ENCODE measurements around the gene TALDO1.

TALDO1 gene

DNA sequence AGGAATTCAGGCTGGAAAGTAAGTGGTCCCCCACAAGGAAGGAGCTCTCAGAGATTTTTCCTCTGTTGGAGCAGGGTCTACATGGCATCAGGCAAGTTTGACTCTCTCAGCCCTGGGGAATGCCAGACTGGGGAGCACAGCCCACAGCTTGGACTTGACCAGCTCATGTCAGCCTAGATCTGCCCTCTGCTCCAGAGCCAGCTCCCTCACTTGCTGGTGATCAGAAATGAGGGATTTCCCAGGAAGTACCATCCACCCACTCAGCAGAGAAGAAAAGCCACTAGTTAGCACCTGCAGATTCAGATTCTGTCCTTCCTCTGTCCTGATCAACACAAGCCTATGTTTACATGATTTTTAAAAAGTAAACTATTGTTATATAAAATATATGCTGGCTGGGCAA is 13.0 kb downstream of the TALDO1 start:
- Histone ChIP-seq H3K4me3 (ENCODE audit: low read length) (no peak overlapping the region), H3K9ac (ENCODE audit: low read length) (no peak overlapping the region), H3K36me3 (ENCODE audit: control insufficient read depth, insufficient read depth, low read length) (peaks cover 35% of the 10 kb centered on the region), H3K27ac (ENCODE audit: low read depth, low read length) (no peak overlapping the region), H3K27me3 (ENCODE audit: control insufficient read depth, insufficient read depth, low read length) (no peaks in the 10 kb centered on the region), H3K4me1 (ENCODE audit: control insufficient read depth, insufficient read depth, low read length) (no peaks in the 10 kb centered on the region)

DNA sequence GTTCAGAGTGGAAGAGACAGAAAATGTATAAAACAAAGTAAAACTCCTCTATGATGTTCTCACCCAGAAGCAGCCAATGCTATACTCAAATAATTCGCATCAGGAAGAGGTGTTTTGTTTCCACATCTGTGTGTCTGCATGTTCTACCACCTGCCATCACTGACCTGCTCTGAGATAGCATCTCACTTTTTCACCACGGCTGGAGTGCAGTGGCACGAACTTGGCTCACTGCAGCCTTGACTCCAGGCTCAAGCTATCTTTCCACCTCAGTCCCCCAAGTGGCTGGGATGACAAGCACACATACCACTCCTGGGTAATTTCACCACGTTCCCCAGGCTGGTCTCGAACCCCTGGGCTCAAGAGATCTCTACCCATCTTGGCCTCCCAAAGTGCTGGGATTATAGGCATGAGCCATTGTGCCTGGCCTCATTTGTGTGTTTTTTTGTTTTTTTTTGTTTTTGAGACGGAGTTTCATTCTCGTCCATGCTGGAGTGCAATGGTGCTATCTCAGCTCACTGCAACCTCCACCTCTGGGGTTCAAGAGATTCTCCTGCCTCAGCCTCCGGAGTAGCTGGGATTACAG is 14.4 kb downstream of the TALDO1 start:
- Histone ChIP-seq H3K27me3 (ENCODE audit: control insufficient read depth, insufficient read depth, low read length) (no peaks in the 10 kb centered on the region), H3K9ac (ENCODE audit: low read length) (no peak overlapping the region), H3K27ac (ENCODE audit: low read depth, low read length) (no peak overlapping the region), H3K4me1 (ENCODE audit: control insufficient read depth, insufficient read depth, low read length) (no peaks in the 10 kb centered on the region), H3K36me3 (ENCODE audit: control insufficient read depth, insufficient read depth, low read length) (peaks cover 41% of the 10 kb centered on the region), H3K4me3 (ENCODE audit: low read length) (no peak overlapping the region)

DNA sequence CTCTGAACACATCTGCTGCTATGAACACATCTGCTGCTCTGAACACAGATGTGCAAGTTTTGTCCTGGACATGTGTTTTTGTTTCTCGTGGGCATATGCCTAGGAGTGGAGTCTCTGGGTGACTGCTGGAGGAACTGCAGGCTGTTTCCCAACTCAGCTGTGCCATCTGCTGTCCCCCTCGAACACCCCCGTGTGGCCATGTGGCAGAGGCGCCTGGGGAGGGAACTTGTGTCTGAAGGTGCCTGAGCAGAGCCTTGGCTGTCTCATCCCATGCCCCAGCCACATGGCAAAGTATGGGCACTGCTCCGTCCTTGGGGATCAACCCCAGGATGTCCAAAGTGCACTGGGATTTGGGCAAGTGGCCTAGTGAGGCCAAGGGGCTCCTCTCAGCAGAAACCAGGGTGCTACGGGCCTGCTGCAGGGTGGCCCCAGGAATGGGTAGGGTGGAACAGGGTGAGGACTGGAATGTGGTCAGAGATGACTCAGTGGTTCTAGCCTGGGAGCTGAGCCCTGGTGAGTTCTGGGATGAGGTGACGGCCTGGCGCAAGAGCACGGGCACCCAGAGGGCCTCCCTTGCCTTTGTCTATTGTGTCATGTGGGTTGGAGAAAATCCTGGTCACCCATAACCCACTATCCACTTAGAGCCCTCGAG is 15.3 kb downstream of the TALDO1 start:
- Histone ChIP-seq H3K27me3 (ENCODE audit: control insufficient read depth, insufficient read depth, low read length) (no peaks in the 10 kb centered on the region), H3K27ac (ENCODE audit: low read depth, low read length) (no peak overlapping the region), H3K4me1 (ENCODE audit: control insufficient read depth, insufficient read depth, low read length) (no peaks in the 10 kb centered on the region), H3K36me3 (ENCODE audit: control insufficient read depth, insufficient read depth, low read length) (peaks cover 36% of the 10 kb centered on the region), H3K4me3 (ENCODE audit: low read length) (no peak overlapping the region), H3K9ac (ENCODE audit: low read length) (no peak overlapping the region)

DNA sequence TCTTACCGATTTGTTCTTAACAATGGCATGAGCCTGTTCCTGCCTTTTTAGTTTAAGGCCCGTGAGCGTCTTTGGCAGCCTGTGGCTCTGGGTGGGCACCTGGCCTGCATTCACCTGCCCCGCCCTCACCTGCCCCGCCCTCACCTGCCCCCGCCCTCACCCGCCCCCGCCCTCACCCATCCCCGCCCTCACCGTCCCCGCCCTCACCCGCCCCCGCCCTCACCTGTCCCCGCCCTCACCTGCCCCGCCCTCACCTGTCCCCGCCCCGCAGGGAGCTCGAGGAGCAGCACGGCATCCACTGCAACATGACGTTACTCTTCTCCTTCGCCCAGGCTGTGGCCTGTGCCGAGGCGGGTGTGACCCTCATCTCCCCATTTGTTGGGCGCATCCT is 15.8 kb downstream of the TALDO1 start:
- H3K4me1 ChIP-seq (ENCODE audit: control insufficient read depth, insufficient read depth, low read length) = no peaks in the 10 kb centered on the region
- no peaks in the 10 kb centered on the region for H3K27me3 ChIP-seq (ENCODE audit: control insufficient read depth, insufficient read depth, low read length)
- no peak overlapping the region for H3K4me3 ChIP-seq (ENCODE audit: low read length)
- no peak overlapping the region for H3K27ac ChIP-seq (ENCODE audit: low read depth, low read length)
- H3K36me3 ChIP-seq (ENCODE audit: control insufficient read depth, insufficient read depth, low read length) = peaks cover 34% of the 10 kb centered on the region
- no peak overlapping the region for H3K9ac ChIP-seq (ENCODE audit: low read length)

DNA sequence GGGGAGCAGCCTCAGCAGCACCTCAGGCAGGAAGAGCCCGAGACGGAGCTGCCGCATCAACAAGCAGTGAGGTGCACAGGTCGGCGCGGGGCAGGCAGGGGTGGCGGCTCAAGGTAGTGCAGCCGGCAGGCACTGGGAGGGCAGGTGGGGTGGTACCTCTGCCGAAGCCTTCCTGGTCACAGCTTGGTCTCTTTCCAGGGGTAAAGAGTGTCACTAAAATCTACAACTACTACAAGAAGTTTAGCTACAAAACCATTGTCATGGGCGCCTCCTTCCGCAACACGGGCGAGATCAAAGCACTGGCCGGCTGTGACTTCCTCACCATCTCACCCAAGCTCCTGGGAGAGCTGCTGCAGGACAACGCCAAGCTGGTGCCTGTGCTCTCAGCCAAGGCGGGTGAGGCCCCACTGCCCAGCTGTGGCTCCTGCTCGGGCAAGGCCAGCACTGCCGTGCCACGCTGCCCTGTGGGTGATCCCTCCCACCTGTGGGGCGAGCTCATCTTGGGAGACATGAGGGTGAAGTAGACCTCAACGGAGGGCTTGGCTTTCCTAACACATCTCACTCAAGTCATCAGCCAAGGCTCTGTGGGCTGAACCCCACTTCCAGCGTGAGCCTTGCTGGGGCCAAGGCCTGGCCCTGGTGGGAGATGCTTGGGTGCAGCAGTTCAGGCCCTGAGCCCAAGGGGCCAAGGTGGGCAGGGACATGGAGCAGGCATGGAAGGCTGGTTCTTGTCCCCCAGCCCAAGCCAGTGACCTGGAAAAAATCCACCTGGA is 16.5 kb downstream of the TALDO1 start:
- no peaks in the 10 kb centered on the region for H3K4me1 ChIP-seq (ENCODE audit: control insufficient read depth, insufficient read depth, low read length)
- no peak overlapping the region for H3K4me3 ChIP-seq (ENCODE audit: low read length)
- H3K27ac ChIP-seq (ENCODE audit: low read depth, low read length) = no peak overlapping the region
- no peak overlapping the region for H3K9ac ChIP-seq (ENCODE audit: low read length)
- peaks cover 34% of the 10 kb centered on the region for H3K36me3 ChIP-seq (ENCODE audit: control insufficient read depth, insufficient read depth, low read length)
- H3K27me3 ChIP-seq (ENCODE audit: control insufficient read depth, insufficient read depth, low read length) = no peaks in the 10 kb centered on the region

DNA sequence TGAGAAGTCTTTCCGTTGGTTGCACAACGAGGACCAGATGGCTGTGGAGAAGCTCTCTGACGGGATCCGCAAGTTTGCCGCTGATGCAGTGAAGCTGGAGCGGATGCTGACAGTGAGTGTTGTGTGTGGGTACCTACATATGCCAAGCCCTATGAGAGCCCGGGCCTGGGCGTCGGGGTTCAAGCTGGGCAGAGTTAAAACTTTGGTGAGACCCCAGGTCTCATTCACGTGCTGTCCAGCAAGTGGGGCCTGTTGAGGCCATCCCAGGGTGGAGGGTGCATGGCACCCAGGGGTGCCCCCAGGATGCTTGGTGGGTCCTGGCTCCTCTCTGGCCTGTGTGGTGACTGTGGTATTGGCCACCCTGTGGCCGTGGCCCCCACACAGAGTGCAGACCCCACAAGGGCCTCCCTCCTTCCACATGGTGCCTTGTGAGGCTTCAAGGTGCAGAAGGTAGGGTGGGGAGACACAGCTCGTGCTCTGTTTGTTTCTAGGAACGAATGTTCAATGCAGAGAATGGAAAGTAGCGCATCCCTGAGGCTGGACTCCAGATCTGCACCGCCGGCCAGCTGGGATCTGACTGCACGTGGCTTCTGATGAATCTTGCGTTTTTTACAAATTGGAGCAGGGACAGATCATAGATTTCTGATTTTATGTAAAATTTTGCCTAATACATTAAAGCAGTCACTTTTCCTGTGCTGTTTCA is 17.2 kb downstream of the TALDO1 start:
- H3K9ac ChIP-seq (ENCODE audit: low read length) = no peak overlapping the region
- H3K27ac ChIP-seq (ENCODE audit: low read depth, low read length) = no peak overlapping the region
- no peaks in the 10 kb centered on the region for H3K4me1 ChIP-seq (ENCODE audit: control insufficient read depth, insufficient read depth, low read length)
- peaks cover 32% of the 10 kb centered on the region for H3K36me3 ChIP-seq (ENCODE audit: control insufficient read depth, insufficient read depth, low read length)
- no peak overlapping the region for H3K4me3 ChIP-seq (ENCODE audit: low read length)
- H3K27me3 ChIP-seq (ENCODE audit: control insufficient read depth, insufficient read depth, low read length) = no peaks in the 10 kb centered on the region

DNA sequence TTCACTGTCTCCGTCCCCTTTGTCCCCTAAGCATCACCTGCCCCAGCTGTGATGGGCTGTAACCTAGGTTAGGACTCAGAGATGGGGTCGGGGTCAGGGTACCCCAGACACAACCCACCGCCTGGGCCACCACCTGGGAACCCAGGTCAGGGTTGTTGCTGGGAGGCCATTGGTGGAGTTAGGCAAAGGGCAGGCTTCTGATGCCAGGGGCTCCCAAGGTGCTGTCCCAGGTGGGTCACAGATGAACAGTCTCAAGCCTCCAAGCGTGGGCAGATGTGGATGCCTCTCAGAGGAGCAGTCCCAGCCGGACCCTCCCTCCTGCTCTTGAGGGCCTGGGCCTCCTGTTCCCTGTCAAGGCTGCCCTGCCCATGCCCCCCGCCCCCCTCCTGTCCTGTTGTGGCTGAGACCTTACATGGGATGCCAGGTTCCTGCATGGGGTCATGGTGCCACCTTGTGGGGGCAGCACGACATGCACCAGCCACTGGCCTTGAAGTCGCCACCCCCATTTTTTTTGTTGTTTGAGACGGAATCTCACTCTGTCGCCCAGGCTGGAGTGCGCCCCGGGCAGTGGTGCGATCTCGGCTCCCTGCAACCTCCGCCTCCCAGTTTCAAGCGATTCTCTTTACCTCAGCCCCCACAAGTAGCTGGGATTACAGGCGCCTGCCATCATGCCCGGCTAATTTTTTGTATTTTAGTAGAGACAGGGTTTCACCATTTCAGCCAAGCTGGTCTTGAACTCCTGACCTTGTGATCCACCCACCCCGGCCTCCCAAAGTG is 17.9 kb downstream of the TALDO1 start:
- Histone ChIP-seq H3K4me1 (ENCODE audit: control insufficient read depth, insufficient read depth, low read length) (no peaks in the 10 kb centered on the region), H3K27ac (ENCODE audit: low read depth, low read length) (no peak overlapping the region), H3K9ac (ENCODE audit: low read length) (no peak overlapping the region), H3K27me3 (ENCODE audit: control insufficient read depth, insufficient read depth, low read length) (no peaks in the 10 kb centered on the region), H3K36me3 (ENCODE audit: control insufficient read depth, insufficient read depth, low read length) (peaks cover 32% of the 10 kb centered on the region), H3K4me3 (ENCODE audit: low read length) (no peak overlapping the region)

DNA sequence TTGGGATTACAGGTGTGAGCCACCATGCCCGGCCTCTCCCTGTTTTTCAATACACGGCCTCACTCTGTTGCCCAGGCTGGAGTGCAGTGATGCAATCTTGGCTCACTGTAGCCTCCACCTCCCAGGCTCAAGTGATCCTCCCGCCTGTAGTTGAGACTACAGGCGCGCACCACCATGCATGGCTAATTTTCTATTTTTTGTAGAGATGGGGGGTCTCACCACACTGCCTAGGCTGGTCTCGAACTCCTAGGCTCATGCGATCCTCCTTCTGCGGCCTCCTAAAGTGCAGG is 18.5 kb downstream of the TALDO1 start:
- Histone ChIP-seq H3K27me3 (ENCODE audit: control insufficient read depth, insufficient read depth, low read length) (no peaks in the 10 kb centered on the region), H3K36me3 (ENCODE audit: control insufficient read depth, insufficient read depth, low read length) (peaks cover 34% of the 10 kb centered on the region), H3K4me1 (ENCODE audit: control insufficient read depth, insufficient read depth, low read length) (no peaks in the 10 kb centered on the region), H3K9ac (ENCODE audit: low read length) (no peak overlapping the region), H3K27ac (ENCODE audit: low read depth, low read length) (no peak overlapping the region), H3K4me3 (ENCODE audit: low read length) (no peak overlapping the region)

DNA sequence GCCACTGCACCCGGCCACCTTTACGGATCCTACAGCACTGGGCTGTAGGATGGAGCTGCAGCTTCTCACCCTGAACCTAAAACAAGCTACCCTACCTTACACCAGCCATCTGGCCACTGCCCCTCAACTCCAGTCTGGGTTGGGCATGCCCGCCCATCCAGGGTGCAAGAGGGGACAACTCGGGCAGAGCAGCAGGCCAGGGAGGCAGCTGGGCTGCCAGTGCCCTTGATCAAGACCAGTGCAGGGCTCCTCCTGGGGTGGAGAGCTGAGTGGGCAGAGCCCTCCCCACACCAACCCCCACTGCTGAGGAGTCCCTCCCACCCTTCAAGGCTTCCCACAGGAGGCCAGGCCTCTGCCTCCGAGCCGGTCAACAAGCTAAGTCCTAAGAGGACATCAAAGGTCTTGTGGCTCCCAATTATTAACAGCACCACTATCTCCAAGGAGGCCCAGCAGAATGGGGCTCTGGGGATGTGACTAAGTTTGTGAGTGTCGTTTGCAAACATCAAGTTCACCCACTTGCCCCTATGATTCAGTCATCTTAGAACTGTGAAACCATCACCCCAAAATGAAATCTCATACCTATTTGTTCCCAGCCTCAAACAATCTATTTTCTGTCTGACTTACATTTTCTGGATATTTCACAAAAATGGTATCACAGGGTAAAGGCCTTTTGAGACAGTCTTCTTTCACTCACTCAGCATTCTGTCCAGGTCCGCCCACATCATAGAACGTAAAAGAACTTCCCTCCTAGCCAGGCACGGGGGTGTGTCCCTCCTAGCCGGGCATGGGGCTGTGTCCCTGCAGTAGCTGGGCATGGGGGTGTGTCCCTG is 19.1 kb downstream of the TALDO1 start:
- Histone ChIP-seq H3K27me3 (ENCODE audit: control insufficient read depth, insufficient read depth, low read length) (no peaks in the 10 kb centered on the region), H3K36me3 (ENCODE audit: control insufficient read depth, insufficient read depth, low read length) (peaks cover 35% of the 10 kb centered on the region), H3K9ac (ENCODE audit: low read length) (no peak overlapping the region), H3K27ac (ENCODE audit: low read depth, low read length) (no peak overlapping the region), H3K4me3 (ENCODE audit: low read length) (no peak overlapping the region), H3K4me1 (ENCODE audit: control insufficient read depth, insufficient read depth, low read length) (no peaks in the 10 kb centered on the region)

DNA sequence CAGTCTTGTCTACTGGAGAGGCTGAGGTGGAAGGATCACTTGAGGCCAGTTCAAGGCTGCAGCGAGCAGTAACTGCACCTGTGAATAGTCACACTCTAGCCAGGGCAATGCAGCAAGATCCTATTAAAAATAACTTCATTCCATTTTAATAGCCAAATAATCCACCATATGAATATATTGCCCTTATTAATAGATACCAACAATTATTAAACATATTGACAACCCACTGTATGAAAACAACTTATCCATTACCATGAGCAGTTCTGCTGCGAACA is 19.6 kb downstream of the TALDO1 start:
- Histone ChIP-seq H3K27me3 (ENCODE audit: control insufficient read depth, insufficient read depth, low read length) (no peaks in the 10 kb centered on the region), H3K36me3 (ENCODE audit: control insufficient read depth, insufficient read depth, low read length) (peaks cover 31% of the 10 kb centered on the region), H3K4me1 (ENCODE audit: control insufficient read depth, insufficient read depth, low read length) (no peaks in the 10 kb centered on the region), H3K27ac (ENCODE audit: low read depth, low read length) (no peak overlapping the region), H3K4me3 (ENCODE audit: low read length) (no peak overlapping the region), H3K9ac (ENCODE audit: low read length) (no peak overlapping the region)

DNA sequence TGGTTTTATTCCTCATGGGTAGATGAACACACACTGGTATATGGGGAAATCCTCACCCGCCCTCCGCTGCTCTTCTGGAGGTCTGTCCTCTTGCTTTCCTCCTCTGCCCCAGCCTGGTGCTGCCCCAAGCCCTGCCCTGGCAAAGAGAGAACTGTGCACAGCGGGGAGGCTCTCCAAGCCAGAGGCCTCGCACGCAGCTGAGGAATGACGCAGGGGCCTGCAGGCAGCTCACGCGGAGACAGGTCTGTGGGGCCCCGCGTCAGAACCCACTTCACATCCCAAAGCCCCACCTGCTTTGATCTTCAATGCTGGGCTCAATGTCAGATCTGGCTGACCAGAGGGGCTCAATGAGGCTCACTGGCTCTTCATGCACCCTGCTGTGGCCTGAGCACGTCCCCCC is 20.0 kb downstream of the TALDO1 start:
- H3K4me3 ChIP-seq (ENCODE audit: low read length) = no peak overlapping the region
- no peak overlapping the region for H3K27ac ChIP-seq (ENCODE audit: low read depth, low read length)
- no peaks in the 10 kb centered on the region for H3K4me1 ChIP-seq (ENCODE audit: control insufficient read depth, insufficient read depth, low read length)
- H3K27me3 ChIP-seq (ENCODE audit: control insufficient read depth, insufficient read depth, low read length) = no peaks in the 10 kb centered on the region
- H3K36me3 ChIP-seq (ENCODE audit: control insufficient read depth, insufficient read depth, low read length) = peaks cover 31% of the 10 kb centered on the region
- no peak overlapping the region for H3K9ac ChIP-seq (ENCODE audit: low read length)

Data from rectal smooth muscle tissue (tissue), 1 donor.